ENCODE measurements around the gene WDR48. TPM values are rescaled to one million over a fixed set of nuclear protein-coding genes. Genes with fewer than 3 reads are reported as not detected.

The WDR48 gene
- total and polyA plus RNA-seq, 9 of the 15 experiments (the other 6 are each of a cell fraction or from before 2014, with no cell fraction given): 26.6 to 70.6 (median 48.0) TPM

- TF ChIP-seq PRDM10 (IDR thresholded peaks at IDR 0.05; ENCODE audit: partially characterized antibody): peak; percentile 22
- TF ChIP-seq SP1 (CRISPR knock-in tag; IDR thresholded peaks at IDR 0.05): peak; percentile 67
- peak; percentile 93 for TF ChIP-seq POLR2H (tag; IDR thresholded peaks at IDR 0.05; ENCODE audit: low read depth)
- TF ChIP-seq ATF3 (IDR thresholded peaks at IDR 0.05): peak; percentile 56; the same call in 1 of the 2 replicates
- TF ChIP-seq ATF3 (CRISPR knock-in tag; conservative IDR thresholded peaks at IDR 0.05): no peak; the same call in 1 of the 2 replicates
- TF ChIP-seq ZBTB12 (CRISPR knock-in tag; IDR thresholded peaks at IDR 0.05): peak; percentile 91
- peak; percentile 72 for TF ChIP-seq VEZF1 (CRISPR knock-in tag; IDR thresholded peaks at IDR 0.05)
- TF ChIP-seq ZNF76 (CRISPR knock-in tag; IDR thresholded peaks at IDR 0.05; ENCODE audit: borderline replicate concordance): peak; percentile 45; the same call in 1 of the 2 replicates
- TF ChIP-seq OTX1 (CRISPR knock-in tag; IDR thresholded peaks at IDR 0.05): no peak
- TF ChIP-seq ZNF639 (CRISPR knock-in tag; conservative IDR thresholded peaks at IDR 0.05 in 1 of 2, IDR thresholded peaks at IDR 0.05 in 1 of 2): peak in 1 of 2 experiments; percentile 70; a peak in 2 of 4 replicates
- no peak for TF ChIP-seq ZKSCAN3 (CRISPR knock-in tag; IDR thresholded peaks at IDR 0.05)
- TF ChIP-seq FOXJ2 (tag; IDR thresholded peaks at IDR 0.05): peak; percentile 95
- peak; percentile 57; the same call in 1 of the 2 replicates for TF ChIP-seq MECOM (CRISPR knock-in tag; IDR thresholded peaks at IDR 0.05)
- TF ChIP-seq SAP30 (IDR thresholded peaks at IDR 0.05; ENCODE audit: borderline replicate concordance, insufficient read depth, low read depth, low read length, poor library complexity, severe bottlenecking): no peak
- TF ChIP-seq ZNF766 (CRISPR knock-in tag; conservative IDR thresholded peaks at IDR 0.05): peak; percentile 18; the same call in 1 of the 2 replicates
- no peak for TF ChIP-seq SNAPC5 (CRISPR knock-in tag; IDR thresholded peaks at IDR 0.05)
These were observed at the start of gene WDR48, which contains the start of gene SCN11A (continued) for GRCh38 chr3:39051649-39052561.
